BJ (cell line): ENCODE data around the gene NACC1. TPM values are rescaled to one million over a fixed set of nuclear protein-coding genes. Genes with fewer than 3 reads are reported as not detected.

Source experiments
- CTCF ChIA-PET: fragments of 350-600 bp; formaldehyde crosslinking; extraction: SDS; loops from one replicate; lab custom pipeline; 2021; ENCODE audit warnings: antibody characterized with exemption, inconsistent platforms; lab: Yijun Ruan, JAX
- POLR2A ChIA-PET: fragments of 300-600 bp; sonication (Branson Sonifier 250); formaldehyde crosslinking; extraction: SDS; loops from one replicate; lab custom pipeline; 2021; ENCODE audit warnings: antibody characterized with exemption; lab: Charles Lee
- DNase-seq: peaks from one replicate; pipeline ENCODE4 v3.0.0-alpha.2; 2011; ENCODE audit warnings: low read depth
- H3K27me3 ChIP-seq: 2 replicates; pipeline ENCODE4 v1.6.0; 2011; ENCODE audit warnings: low read length; ENCODE audit not compliant: control insufficient read depth, insufficient read depth
- H3K36me3 ChIP-seq: 2 replicates; pipeline ENCODE4 v1.5.1; 2011; ENCODE audit warnings: low read length; ENCODE audit not compliant: control insufficient read depth, insufficient read depth
- H3K4me3 ChIP-seq: 2 replicates; pipeline ENCODE4 v1.5.1; 2011; ENCODE audit warnings: low read depth, mild to moderate bottlenecking, control low read depth, low read length
- CTCF ChIP-seq: IDR thresholded peaks from 2 replicates; pipeline ENCODE4 v1.5.1; 2011; ENCODE audit warnings: low read depth, mild to moderate bottlenecking, control low read depth, inconsistent platforms, low read length, moderate library complexity; ENCODE audit not compliant: insufficient read depth
- polyA plus RNA-seq: library from polyadenylated mRNA; depleted of rRNA; stranded (reverse); fragments of >200 nt; gene quantifications from 2 replicates; pipeline ENCODE4 v1.2.3, GENCODE V29; 2011

Gene NACC1
- polyA plus RNA-seq, 1 experiment = 98.7 TPM

GRCh38 chr19:13090511-13091231 is 27.4 kb upstream of the NACC1 start:
- TF ChIP-seq CTCF = no peak
- CTCF ChIA-PET = interaction anchor here (1.3 to 8.2 kb wide), 8 partner anchors 11 to 126 kb away, joined by 3 to 139 read pairs (median 43); no protein-coding TSS in a partner anchor
- POLR2A ChIA-PET = interaction anchor here (0.6 to 0.8 kb wide), 2 partner anchors 39 to 157 kb away, joined by 3 read pairs; partner anchors contain the start of gene FARSA
- peaks cover 23% of the 10 kb centered on the region for H3K36me3 ChIP-seq
- H3K27me3 ChIP-seq = no peaks in the 10 kb centered on the region
- no peak overlapping the region for H3K4me3 ChIP-seq
- no peak for DNase-seq

- no peaks in the 10 kb centered on the region for H3K27me3 ChIP-seq
- CTCF ChIA-PET = interaction anchor here (0.9 to 8.2 kb wide), 11 partner anchors 9 to 127 kb away, joined by 3 to 139 read pairs (median 7); no protein-coding TSS in a partner anchor
- TF ChIP-seq CTCF = peak; percentile 20; the same call in 1 of the 2 replicates
- H3K36me3 ChIP-seq = peaks cover 24% of the 10 kb centered on the region
- DNase-seq = peak; percentile 74
- POLR2A ChIA-PET = interaction anchor here (0.6 to 0.8 kb wide), 4 partner anchors 20 to 1745 kb away, joined by 3 to 12 read pairs (median 4); partner anchors contain the start of genes CCDC159 and FARSA
- no peak overlapping the region for H3K4me3 ChIP-seq
Observed at GRCh38 chr19:13091400-13092157, 26.5 kb upstream of the NACC1 start.

DNA sequence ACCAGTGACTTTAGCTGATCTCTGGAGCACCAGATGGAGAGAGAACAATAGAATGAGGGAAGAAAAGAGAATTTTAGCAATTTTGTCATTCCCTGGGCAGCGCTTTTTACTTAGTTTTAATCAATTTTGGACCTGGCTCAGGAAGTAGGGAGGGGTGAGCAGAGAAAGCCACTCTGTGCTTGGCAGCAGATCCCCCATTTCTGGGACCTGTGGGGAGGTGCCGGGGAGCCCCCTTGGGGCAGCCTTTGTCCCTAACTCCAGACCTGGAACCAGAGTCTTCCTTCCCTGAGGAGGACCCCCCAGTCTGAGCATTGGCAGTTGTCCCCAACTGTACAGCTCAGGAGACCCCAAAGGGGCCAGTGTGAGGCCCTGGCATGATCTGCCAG is 25.9 kb upstream of the NACC1 start:
- Histone ChIP-seq H3K4me3 (no peak overlapping the region), H3K27me3 (no peaks in the 10 kb centered on the region), H3K36me3 (peaks cover 19% of the 10 kb centered on the region)
- TF ChIP-seq CTCF = no peak
- ChIA-PET POLR2A (no interaction called here), CTCF (interaction anchor here (0.9 to 8.2 kb wide), 10 partner anchors 9 to 127 kb away, joined by 3 to 139 read pairs (median 12); no protein-coding TSS in a partner anchor)
- DNase-seq = no peak

- POLR2A ChIA-PET = no interaction called here
- CTCF ChIA-PET = interaction anchor here (0.8 to 8.2 kb wide), 18 partner anchors 9 to 332 kb away, joined by 3 to 139 read pairs (median 7); no protein-coding TSS in a partner anchor
- DNase-seq = no peak
- H3K36me3 ChIP-seq = peaks cover 16% of the 10 kb centered on the region
- H3K27me3 ChIP-seq = no peaks in the 10 kb centered on the region
- no peak overlapping the region for H3K4me3 ChIP-seq
- no peak for TF ChIP-seq CTCF
Observed at GRCh38 chr19:13092606-13093235, 25.3 kb upstream of the NACC1 start.
